Hematopoietic multipotent progenitor cell treated with erythropoietin and hydrocortisone succinate and interleukin-3 and kit ligand, for 4 days (in vitro differentiated cells): ENCODE results near the gene HEXA.

Experiments
- DNase-seq: peaks from one replicate; pipeline ENCODE4 v3.0.0-alpha.2; 2015

The HEXA gene

GRCh38 chr15:72318408-72318942 lies 57.3 kb downstream of the HEXA start:
- peak; percentile 47 for DNase-seq

- peak; percentile 76 for DNase-seq
These were observed 60.0 kb downstream of the HEXA start for GRCh38 chr15:72315706-72316370.

GRCh38 chr15:72313881-72314280 lies 61.9 kb downstream of the HEXA start:
- DNase-seq: no peak

GRCh38 chr15:72313448-72313840 lies 62.4 kb downstream of the HEXA start:
- no peak for DNase-seq

- peak; percentile 85 for DNase-seq
These were observed 63.0 kb downstream of the HEXA start for GRCh38 chr15:72312605-72313447.

DNA sequence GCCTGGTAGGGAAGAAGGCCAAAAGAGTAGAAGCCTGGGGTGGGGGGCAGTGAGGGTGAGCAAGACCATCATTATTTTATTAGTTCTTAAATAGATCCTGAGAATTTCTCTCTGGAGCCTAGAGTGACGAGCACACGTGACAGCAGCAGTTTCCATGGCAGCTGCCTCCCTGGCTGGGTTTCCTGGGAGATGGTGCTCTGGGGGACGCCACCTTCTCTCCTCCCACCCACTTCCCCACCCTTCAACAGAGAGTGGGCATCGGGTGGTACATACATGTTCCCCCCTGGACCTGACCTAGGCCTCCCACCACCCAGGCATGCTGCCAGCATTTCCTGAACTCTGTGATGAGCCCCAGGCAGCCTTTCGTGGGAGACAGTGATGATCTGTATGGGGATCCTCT lies 68.8 kb downstream of the HEXA start:
- no peak for DNase-seq

- peak; percentile 85 for DNase-seq
These were observed 69.5 kb downstream of the HEXA start for GRCh38 chr15:72306211-72306785.

- no peak for DNase-seq
These were observed 71.2 kb downstream of the HEXA start for GRCh38 chr15:72304596-72304995.

- DNase-seq: no peak
These were observed 72.9 kb downstream of the HEXA start for GRCh38 chr15:72302955-72303354.
